ENCODE measurements around the gene OR52M1. TPM values are rescaled to one million over a fixed set of nuclear protein-coding genes. Genes with fewer than 3 reads are reported as not detected.

Gene OR52M1
- total and polyA plus RNA-seq, 2 experiments from 2014 or later = not detected

DNA sequence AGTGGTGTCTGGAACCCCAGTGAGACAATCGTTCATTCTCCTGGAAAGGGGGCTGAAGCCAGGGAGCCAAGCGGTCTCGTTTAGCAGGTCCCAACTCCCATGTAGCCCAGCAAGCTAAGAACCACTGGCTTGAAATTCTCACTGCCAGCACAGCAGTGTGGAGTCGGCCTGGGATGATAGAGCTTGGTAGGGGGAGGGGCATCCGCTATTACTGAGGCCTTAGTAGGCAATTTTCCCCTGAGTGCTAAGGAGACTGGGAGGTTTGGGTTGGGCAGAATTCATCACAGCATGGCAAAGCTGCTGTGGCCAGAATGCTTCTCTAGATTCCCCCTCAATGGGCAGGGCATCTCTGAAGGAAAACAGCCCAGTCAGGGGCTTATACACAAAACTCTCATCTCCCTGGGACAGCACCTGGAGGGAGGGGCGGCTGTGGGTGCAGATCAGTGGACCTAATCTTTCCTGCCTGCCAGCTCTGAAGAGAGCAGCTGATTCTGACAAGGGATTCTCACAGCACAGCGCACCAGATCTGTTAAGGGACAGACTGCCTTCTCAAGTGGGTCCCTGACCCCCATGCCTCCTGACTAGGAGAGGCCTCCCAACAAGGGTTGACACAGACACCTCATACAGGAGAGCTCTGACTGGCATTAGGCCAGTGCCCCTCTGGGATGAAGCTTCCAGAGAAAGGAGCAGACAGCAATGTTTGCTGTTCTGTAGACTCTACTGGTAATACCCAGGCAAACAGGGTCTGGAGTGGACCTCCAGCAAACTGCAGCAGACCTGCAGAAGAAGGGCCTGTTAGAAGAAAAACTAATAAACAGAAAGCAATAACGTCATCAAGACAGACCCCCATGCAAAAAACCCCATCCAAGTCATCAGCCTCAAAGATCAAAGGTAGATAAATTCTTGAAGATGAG, 14.8 kb downstream of the OR52M1 start:
- Histone ChIP-seq H3K36me3 (ENCODE audit: low read depth) (no peaks in the 10 kb centered on the region), H3K9ac (no peak overlapping the region), H3K4me1 (ENCODE audit: insufficient read depth) (no peaks in the 10 kb centered on the region), H3K4me3 (no peak overlapping the region), H3K79me2 (ENCODE audit: insufficient read depth) (no peaks in the 10 kb centered on the region), H3K9me3 (ENCODE audit: low read depth) (no peaks in the 10 kb centered on the region), H3K27me3 (replicated peaks; ENCODE audit: insufficient read depth) (no peaks in the 10 kb centered on the region), H3K4me2 (ENCODE audit: unreplicated experiment) (no peak overlapping the region), H3K9me2 (ENCODE audit: insufficient read depth) (no peaks in the 10 kb centered on the region), H2AFZ (no peak overlapping the region), H3K27ac (no peak overlapping the region), H3F3A (ENCODE audit: insufficient read depth) (no peaks in the 10 kb centered on the region), H4K20me1 (ENCODE audit: insufficient read depth) (no peaks in the 10 kb centered on the region)
- in situ Hi-C loops (cut with MboI) = no loop called here
- DNase-seq = no peak
- 23 to 28% methylated on average over 8 of the region's 8 CpGs for WGBS, 2 experiments (ENCODE audit: low coverage in 1 of 2, low lambda C conversion rate in 2 of 2, missing lambda C conversion rate in 2 of 2)
- TF ChIP-seq EZH2phosphoT487 (IDR thresholded peaks at IDR 0.05; ENCODE audit: insufficient read depth, low read depth) (no peak), EZH2 (IDR thresholded peaks at IDR 0.05; ENCODE audit: insufficient read depth, poor library complexity, severe bottlenecking) (no peak)

GRCh38 chr11:4560467-4560866, 15.5 kb downstream of the OR52M1 start:
- TF ChIP-seq EZH2phosphoT487 (IDR thresholded peaks at IDR 0.05; ENCODE audit: insufficient read depth, low read depth) (no peak), EZH2 (IDR thresholded peaks at IDR 0.05; ENCODE audit: insufficient read depth, poor library complexity, severe bottlenecking) (no peak)
- Histone ChIP-seq H3K4me3 (no peak overlapping the region), H3K9me3 (ENCODE audit: low read depth) (no peaks in the 10 kb centered on the region), H3K36me3 (ENCODE audit: low read depth) (no peaks in the 10 kb centered on the region), H4K20me1 (ENCODE audit: insufficient read depth) (no peaks in the 10 kb centered on the region), H3K4me1 (ENCODE audit: insufficient read depth) (no peaks in the 10 kb centered on the region), H3K9me2 (ENCODE audit: insufficient read depth) (no peaks in the 10 kb centered on the region), H3K79me2 (ENCODE audit: insufficient read depth) (no peaks in the 10 kb centered on the region), H3K9ac (no peak overlapping the region), H3F3A (ENCODE audit: insufficient read depth) (no peaks in the 10 kb centered on the region), H3K27ac (no peak overlapping the region), H3K4me2 (ENCODE audit: unreplicated experiment) (no peak overlapping the region), H3K27me3 (replicated peaks; ENCODE audit: insufficient read depth) (no peaks in the 10 kb centered on the region), H2AFZ (no peak overlapping the region)
- DNase-seq = no peak
- in situ Hi-C loops (cut with MboI) = no loop called here
- 67 to 78% methylated on average over 1 of the region's 1 CpG for WGBS, 2 experiments (ENCODE audit: low coverage in 1 of 2, low lambda C conversion rate in 2 of 2, missing lambda C conversion rate in 2 of 2)

DNA sequence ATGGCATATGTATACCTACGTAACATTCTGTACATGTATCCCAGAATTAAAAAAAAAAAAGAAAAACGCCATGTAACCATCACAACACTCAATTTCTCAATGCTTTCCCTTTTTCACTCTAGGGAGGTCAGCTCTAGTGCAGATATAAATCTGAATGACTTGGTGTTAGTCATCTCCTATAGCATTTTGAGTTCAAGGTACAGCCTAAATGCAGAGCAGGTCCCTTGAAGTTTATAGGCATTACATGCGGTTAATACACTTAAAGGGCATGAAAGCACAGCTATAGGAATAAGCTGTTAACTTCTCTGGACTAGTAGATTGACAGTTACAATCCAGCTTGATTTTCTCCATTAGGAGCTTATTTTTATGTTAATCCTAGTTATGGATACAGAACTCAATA, 20.4 kb downstream of the OR52M1 start:
- H3K9me2 ChIP-seq (ENCODE audit: insufficient read depth) = no peaks in the 10 kb centered on the region
- no peak overlapping the region for H2AFZ ChIP-seq
- in situ Hi-C loops (cut with MboI) = no loop called here
- no peaks in the 10 kb centered on the region for H3K36me3 ChIP-seq (ENCODE audit: low read depth)
- no peak overlapping the region for H3K9ac ChIP-seq
- no peaks in the 10 kb centered on the region for H3K9me3 ChIP-seq (ENCODE audit: low read depth)
- H3K27me3 ChIP-seq (replicated peaks; ENCODE audit: insufficient read depth) = no peaks in the 10 kb centered on the region
- H3K27ac ChIP-seq = no peak overlapping the region
- H3K4me3 ChIP-seq = no peak overlapping the region
- H3K4me2 ChIP-seq (ENCODE audit: unreplicated experiment) = no peak overlapping the region
- no peaks in the 10 kb centered on the region for H3K79me2 ChIP-seq (ENCODE audit: insufficient read depth)
- no peaks in the 10 kb centered on the region for H4K20me1 ChIP-seq (ENCODE audit: insufficient read depth)
- no peak for TF ChIP-seq EZH2phosphoT487 (IDR thresholded peaks at IDR 0.05; ENCODE audit: insufficient read depth, low read depth)
- no peak for TF ChIP-seq EZH2 (IDR thresholded peaks at IDR 0.05; ENCODE audit: insufficient read depth, poor library complexity, severe bottlenecking)
- 38 to 39% methylated on average over 3 of the region's 3 CpGs for WGBS, 2 experiments (ENCODE audit: low coverage in 1 of 2, low lambda C conversion rate in 2 of 2, missing lambda C conversion rate in 2 of 2)
- no peaks in the 10 kb centered on the region for H3F3A ChIP-seq (ENCODE audit: insufficient read depth)
- DNase-seq = no peak
- no peaks in the 10 kb centered on the region for H3K4me1 ChIP-seq (ENCODE audit: insufficient read depth)

DNA sequence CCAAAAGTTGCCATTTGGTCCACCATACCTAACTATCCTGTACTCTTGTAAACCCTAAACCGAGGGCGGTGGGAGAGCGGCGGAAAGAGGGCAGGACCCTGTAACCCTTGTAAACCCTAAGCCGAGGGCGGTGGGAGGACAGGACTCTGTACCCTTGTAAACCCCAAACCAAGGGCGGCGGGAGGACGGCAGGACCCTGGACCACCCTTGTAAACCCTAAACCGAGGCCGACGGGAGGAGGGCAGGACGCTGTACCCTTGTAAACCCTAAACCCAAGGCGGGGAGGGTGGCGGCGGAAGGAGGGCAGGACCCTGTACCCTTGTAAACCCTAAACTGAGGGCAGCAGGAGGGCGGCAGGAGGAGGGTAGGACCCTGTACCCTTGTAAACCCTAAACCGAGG, 24.1 kb downstream of the OR52M1 start:
- Histone ChIP-seq H3K4me2 (ENCODE audit: unreplicated experiment) (no peak overlapping the region), H3K27ac (no peak overlapping the region), H3K27me3 (replicated peaks; ENCODE audit: insufficient read depth) (no peaks in the 10 kb centered on the region), H3K9me3 (ENCODE audit: low read depth) (no peaks in the 10 kb centered on the region), H2AFZ (no peak overlapping the region), H3K4me3 (no peak overlapping the region), H3K79me2 (ENCODE audit: insufficient read depth) (no peaks in the 10 kb centered on the region), H3K4me1 (ENCODE audit: insufficient read depth) (no peaks in the 10 kb centered on the region), H3K9me2 (ENCODE audit: insufficient read depth) (no peaks in the 10 kb centered on the region), H3K9ac (no peak overlapping the region), H3F3A (ENCODE audit: insufficient read depth) (no peaks in the 10 kb centered on the region), H3K36me3 (ENCODE audit: low read depth) (no peaks in the 10 kb centered on the region), H4K20me1 (ENCODE audit: insufficient read depth) (no peaks in the 10 kb centered on the region)
- 57 to 70% methylated on average over 18 of the region's 18 CpGs for WGBS, 2 experiments (ENCODE audit: low coverage in 1 of 2, low lambda C conversion rate in 2 of 2, missing lambda C conversion rate in 2 of 2)
- no peak for DNase-seq
- no peak for TF ChIP-seq EZH2 (IDR thresholded peaks at IDR 0.05; ENCODE audit: insufficient read depth, poor library complexity, severe bottlenecking)
- no peak for TF ChIP-seq EZH2phosphoT487 (IDR thresholded peaks at IDR 0.05; ENCODE audit: insufficient read depth, low read depth)
- in situ Hi-C loops (cut with MboI) = no loop called here
